Panc1 (cell line): ENCODE results near the gene ZBTB14.

Source experiments
- POLR2AphosphoS5 ChIP-seq: IDR thresholded peaks from 2 replicates; pipeline ENCODE4 v1.6.1; 2012; ENCODE audit warnings: mild to moderate bottlenecking, low read depth, low read length, moderate library complexity
- TF ChIP-seq, protein P1 (sequence below): fragments of 450-650 bp; IDR thresholded peaks from 2 replicates; pipeline ENCODE4 v1.5.1; 2017; ENCODE audit warnings: mild to moderate bottlenecking
- TF ChIP-seq, protein P2 (sequence below), 2 experiments: IDR thresholded peaks; 2 replicates each; pipeline ENCODE4 v1.6.1; 2011 to 2012; ENCODE audit warnings: low read depth in 2 of 2, control low read depth in 1 of 2, low read length in 1 of 2, mild to moderate bottlenecking in 1 of 2, moderate library complexity in 1 of 2; ENCODE audit not compliant: insufficient read depth in 1 of 2

DNA sequence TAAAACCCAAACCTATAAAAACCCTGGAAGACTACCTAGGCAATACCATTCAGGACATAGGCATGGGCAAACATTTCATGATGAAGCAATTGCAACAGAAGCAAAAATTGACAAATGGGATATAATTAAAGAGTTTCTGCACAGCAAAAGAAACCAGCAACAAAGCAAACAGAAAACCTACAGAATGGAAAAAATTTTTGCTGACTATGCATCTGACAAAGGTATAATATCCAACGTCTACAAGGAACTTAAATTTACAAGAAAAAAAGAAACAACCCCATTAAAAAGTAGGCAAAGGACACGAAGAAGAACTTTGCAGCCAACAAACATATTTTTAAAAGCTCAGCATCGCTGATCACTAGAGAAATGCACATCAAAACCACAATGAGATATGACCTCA is 28.8 kb downstream of the ZBTB14 start:
- TF ChIP-seq, protein P1, sequence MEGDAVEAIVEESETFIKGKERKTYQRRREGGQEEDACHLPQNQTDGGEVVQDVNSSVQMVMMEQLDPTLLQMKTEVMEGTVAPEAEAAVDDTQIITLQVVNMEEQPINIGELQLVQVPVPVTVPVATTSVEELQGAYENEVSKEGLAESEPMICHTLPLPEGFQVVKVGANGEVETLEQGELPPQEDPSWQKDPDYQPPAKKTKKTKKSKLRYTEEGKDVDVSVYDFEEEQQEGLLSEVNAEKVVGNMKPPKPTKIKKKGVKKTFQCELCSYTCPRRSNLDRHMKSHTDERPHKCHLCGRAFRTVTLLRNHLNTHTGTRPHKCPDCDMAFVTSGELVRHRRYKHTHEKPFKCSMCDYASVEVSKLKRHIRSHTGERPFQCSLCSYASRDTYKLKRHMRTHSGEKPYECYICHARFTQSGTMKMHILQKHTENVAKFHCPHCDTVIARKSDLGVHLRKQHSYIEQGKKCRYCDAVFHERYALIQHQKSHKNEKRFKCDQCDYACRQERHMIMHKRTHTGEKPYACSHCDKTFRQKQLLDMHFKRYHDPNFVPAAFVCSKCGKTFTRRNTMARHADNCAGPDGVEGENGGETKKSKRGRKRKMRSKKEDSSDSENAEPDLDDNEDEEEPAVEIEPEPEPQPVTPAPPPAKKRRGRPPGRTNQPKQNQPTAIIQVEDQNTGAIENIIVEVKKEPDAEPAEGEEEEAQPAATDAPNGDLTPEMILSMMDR = no peak
- TF ChIP-seq, protein P2, sequence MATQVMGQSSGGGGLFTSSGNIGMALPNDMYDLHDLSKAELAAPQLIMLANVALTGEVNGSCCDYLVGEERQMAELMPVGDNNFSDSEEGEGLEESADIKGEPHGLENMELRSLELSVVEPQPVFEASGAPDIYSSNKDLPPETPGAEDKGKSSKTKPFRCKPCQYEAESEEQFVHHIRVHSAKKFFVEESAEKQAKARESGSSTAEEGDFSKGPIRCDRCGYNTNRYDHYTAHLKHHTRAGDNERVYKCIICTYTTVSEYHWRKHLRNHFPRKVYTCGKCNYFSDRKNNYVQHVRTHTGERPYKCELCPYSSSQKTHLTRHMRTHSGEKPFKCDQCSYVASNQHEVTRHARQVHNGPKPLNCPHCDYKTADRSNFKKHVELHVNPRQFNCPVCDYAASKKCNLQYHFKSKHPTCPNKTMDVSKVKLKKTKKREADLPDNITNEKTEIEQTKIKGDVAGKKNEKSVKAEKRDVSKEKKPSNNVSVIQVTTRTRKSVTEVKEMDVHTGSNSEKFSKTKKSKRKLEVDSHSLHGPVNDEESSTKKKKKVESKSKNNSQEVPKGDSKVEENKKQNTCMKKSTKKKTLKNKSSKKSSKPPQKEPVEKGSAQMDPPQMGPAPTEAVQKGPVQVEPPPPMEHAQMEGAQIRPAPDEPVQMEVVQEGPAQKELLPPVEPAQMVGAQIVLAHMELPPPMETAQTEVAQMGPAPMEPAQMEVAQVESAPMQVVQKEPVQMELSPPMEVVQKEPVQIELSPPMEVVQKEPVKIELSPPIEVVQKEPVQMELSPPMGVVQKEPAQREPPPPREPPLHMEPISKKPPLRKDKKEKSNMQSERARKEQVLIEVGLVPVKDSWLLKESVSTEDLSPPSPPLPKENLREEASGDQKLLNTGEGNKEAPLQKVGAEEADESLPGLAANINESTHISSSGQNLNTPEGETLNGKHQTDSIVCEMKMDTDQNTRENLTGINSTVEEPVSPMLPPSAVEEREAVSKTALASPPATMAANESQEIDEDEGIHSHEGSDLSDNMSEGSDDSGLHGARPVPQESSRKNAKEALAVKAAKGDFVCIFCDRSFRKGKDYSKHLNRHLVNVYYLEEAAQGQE (IDR thresholded peaks at IDR 0.05; ENCODE audit: insufficient read depth in 1 of 2, low read depth in 2 of 2, low read length in 1 of 2) = no peak
- TF ChIP-seq POLR2AphosphoS5 = no peak
